HG03025 (cell line): ENCODE results near the gene NEK8.

ENCODE experiments used
- ATAC-seq: cut with Tn5 transposase; IDR thresholded peaks from one replicate; pipeline ENCODE4 v1.9.1; 2021; ENCODE audit warnings: mild to moderate bottlenecking, moderate library complexity; ENCODE audit not compliant: unreplicated experiment, low FRiP score

Gene NEK8

GRCh38 chr17:28743243-28744103, 14.9 kb downstream of the NEK8 start, which contains the start of gene TRAF4:
Gene TRAF4 (plus strand): TSS chr17:28744011. CDS start chr17:28744113, 102 bp downstream.
- peak; percentile 43 for ATAC-seq

- ATAC-seq = peak; percentile 9
Measured at GRCh38 chr17:28744104-28744971, 15.8 kb downstream of the NEK8 start.

GRCh38 chr17:28744972-28745785, 16.6 kb downstream of the NEK8 start:
- ATAC-seq = no peak

- no peak for ATAC-seq
Measured at GRCh38 chr17:28745786-28746411, 17.3 kb downstream of the NEK8 start.

- ATAC-seq = no peak
Measured at GRCh38 chr17:28746611-28747050, 18.0 kb downstream of the NEK8 start.

- ATAC-seq = no peak
Measured at GRCh38 chr17:28747051-28747691, 18.6 kb downstream of the NEK8 start.

- ATAC-seq = no peak
Measured at GRCh38 chr17:28747801-28748750, 19.5 kb downstream of the NEK8 start.

GRCh38 chr17:28748852-28749515, 20.4 kb downstream of the NEK8 start:
- ATAC-seq = no peak

- ATAC-seq = no peak
Measured at GRCh38 chr17:28749516-28750177, 21.1 kb downstream of the NEK8 start.

- no peak for ATAC-seq
Measured at GRCh38 chr17:28750178-28751047, 21.8 kb downstream of the NEK8 start.

- no peak for ATAC-seq
Measured at GRCh38 chr17:28751600-28752366, 23.2 kb downstream of the NEK8 start.

- no peak for ATAC-seq
Measured at GRCh38 chr17:28755486-28755885, 26.9 kb downstream of the NEK8 start.

- ATAC-seq = no peak
Measured at GRCh38 chr17:28756049-28756804, 27.6 kb downstream of the NEK8 start.

- no peak for ATAC-seq
Measured at GRCh38 chr17:28758411-28759121, 30.0 kb downstream of the NEK8 start.
